ENCODE measurements around the gene BLVRA.
"Not testable (repeated sequence)": the region's sequence is repeated elsewhere in the genome, so short reads cannot be mapped to it uniquely, and the experiment has no call there.

Gene BLVRA

GRCh38 chr7:43758029-43758821, at the start of gene BLVRA:
TSS of gene BLVRA (plus strand) at chr7:43758680. CDS start at chr7:43771159, 12,479 bp downstream.
- DNase-seq: peak; percentile 0 to 41

DNA sequence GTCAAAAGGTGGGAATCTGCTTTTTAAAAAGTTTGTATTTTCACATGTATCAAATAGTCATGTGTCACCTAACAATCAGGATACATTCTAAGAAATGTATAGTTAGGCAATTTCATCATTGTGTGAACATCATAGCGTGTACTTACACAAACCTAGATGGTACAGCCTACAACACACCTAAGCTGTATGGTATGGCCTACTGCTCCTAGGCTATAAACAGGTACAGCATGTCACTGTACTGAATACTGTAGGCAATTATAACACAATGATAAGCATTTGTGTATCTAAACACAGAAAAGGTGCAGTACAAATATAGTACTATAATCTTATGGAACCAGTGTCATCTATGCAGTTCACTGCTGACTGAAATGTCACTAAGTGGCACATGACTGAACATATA, 47.0 kb upstream of the BLVRA start:
- no peak for DNase-seq

- not testable (repeated sequence) for DNase-seq
Observed at GRCh38 chr7:43715966-43716365, 42.5 kb upstream of the BLVRA start.

- DNase-seq: no peak
Observed at GRCh38 chr7:43716598-43716997, 41.9 kb upstream of the BLVRA start.

DNA sequence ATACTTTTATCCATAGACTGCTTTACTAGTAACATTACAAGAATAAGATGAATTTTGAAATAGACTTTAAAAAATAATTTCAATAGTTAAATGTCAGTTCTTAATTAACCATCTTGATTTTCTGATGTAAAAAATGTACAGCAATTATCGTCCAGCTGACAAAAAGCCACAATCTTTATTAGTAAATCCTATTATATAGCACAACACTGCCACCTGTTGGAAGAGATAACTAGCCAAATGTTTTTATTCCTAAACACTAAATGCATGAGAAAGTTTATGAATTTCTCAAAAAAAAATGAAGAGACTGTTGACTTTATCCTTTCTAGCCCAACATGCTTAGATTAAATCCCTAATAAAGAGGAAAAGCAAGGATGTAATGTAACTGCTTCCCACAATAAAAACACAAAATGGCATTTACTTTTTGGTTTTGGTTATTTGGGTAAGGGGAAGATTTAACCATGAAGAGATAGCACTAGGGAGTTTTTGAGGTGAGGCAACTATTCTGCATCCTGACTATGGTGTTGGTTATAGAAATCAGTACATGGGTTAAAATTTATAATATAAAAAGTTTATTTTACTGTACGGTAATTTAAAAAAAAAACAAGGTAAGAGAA, 37.2 kb upstream of the BLVRA start:
- peak in 1 of 2 donors; percentile 67 for DNase-seq

DNA sequence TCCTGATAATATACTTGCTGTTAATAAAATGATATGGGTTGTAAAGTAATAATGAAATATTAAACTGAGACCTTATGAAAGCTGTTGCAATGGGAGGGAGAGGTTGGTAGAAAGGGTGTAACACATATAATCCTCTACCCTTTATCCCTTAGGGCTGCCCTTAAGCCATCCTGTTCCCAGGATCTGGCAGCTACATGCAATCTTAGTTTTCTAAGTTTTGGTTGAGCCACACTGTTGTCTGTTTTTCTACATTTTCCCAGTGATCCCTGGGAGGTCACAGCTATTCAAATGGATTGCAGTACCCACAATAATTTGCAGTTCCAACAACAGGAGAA, 35.5 kb upstream of the BLVRA start:
- no peak for DNase-seq

GRCh38 chr7:43725251-43725650, 33.2 kb upstream of the BLVRA start:
- DNase-seq: no peak

- DNase-seq: no peak
Observed at GRCh38 chr7:43726466-43726865, 32.0 kb upstream of the BLVRA start.

- no peak for DNase-seq
Observed at GRCh38 chr7:43727003-43727402, 31.5 kb upstream of the BLVRA start.

GRCh38 chr7:43727494-43727893, 31.0 kb upstream of the BLVRA start:
- no peak for DNase-seq

- peak; percentile 83 to 84 for DNase-seq
Observed at GRCh38 chr7:43729214-43729923, 29.1 kb upstream of the BLVRA start, which contains the start of gene COA1. TSS of gene COA1 (minus strand) at chr7:43729523. CDS start at chr7:43648614, 80,909 bp downstream.

DNA sequence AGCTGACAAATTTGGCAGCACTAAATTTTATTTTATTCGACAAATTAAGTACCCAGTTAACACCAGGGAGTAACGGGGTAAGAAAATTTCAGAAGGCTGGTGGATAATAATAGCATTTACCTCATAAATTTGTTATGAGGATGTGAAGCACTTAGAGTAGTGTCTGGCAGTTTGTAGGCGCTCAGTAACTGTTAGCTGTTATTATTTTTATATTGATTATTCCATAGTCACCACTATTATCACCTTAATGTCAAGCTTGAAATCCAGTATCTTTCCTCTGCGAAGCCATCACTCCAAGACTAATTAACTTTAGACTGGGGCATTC, 28.6 kb upstream of the BLVRA start:
- DNase-seq: no peak

DNA sequence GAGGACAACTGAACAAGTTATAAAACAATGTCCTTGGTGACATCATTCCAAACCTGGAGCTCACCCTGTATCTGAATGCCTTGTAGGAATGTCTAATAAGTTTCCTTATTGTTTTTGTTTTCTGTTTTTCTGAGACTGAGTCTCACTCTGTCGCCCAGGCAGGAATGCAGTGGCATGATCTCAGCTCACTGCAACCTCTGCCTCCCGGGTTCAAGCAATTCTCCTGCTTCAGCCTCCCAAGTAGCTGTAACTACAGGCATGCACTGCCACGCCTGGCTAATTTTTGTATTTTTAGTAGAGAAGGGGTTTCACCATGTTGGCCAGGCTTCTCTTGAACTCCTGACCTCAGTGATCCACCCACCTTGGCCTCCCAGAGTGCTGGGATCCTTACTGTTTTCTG, 27.0 kb upstream of the BLVRA start:
- not testable (repeated sequence) for DNase-seq

- not testable (repeated sequence) for DNase-seq
Observed at GRCh38 chr7:43734575-43735332, 23.7 kb upstream of the BLVRA start.

DNA sequence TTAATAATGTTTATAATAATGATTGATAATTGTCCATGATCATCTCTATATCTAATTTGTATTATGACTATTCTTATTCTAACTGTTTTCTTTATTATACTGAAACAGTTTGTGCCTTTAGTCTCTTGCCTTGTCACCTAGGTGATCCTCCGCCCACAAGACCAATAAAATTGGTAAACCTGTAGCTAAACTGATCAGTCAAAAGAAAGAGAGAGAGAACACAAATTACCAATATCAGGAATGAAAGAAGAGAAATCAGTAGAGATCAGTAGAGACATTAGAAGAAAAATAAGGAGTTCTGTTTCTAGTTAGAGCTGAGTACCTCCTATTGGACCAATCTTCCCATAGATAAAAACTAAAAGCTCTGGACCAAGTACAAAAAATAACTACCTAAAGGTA, 23.1 kb upstream of the BLVRA start:
- no peak for DNase-seq

DNA sequence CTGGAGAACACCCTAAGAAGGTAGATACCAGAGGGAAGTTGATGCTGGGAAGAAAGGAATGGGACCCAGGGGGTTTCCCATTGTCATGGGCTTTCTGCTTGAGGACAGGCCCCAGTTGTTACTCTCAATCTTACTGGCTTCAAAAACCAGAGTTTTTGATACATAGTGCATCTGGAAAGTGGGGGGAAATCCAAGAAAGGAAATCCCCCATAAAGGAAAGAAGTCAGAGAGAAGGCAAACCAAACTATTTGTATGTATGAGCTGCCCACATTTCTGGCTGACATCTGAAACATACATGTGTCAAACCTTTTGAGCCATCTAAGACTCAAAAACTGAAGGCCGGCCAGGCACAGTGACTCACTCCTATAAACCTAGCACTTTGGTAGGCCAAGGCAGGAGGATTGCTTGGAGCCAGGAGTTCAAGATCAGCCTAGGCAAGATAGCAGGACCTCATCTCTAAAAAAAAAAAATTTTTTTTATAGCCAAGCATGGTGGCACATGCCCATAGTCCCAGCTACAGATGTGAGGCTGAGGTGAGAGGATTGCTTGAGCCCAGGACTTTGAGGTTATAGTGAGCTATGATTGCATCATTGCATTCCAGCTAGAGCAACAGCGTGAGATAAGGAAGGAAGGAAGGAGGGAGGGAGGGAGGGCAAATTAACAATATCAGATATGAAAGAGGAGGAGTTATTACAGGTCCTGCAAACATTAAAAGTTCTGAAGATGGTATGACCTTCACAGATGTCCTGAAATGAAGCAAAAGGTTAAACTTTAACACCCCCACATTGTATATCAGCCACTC, 22.5 kb upstream of the BLVRA start:
- DNase-seq: no peak

GRCh38 chr7:43737467-43738127, 20.9 kb upstream of the BLVRA start:
- DNase-seq: no peak

- no peak for DNase-seq
Observed at GRCh38 chr7:43742692-43743091, 15.8 kb upstream of the BLVRA start.

DNA sequence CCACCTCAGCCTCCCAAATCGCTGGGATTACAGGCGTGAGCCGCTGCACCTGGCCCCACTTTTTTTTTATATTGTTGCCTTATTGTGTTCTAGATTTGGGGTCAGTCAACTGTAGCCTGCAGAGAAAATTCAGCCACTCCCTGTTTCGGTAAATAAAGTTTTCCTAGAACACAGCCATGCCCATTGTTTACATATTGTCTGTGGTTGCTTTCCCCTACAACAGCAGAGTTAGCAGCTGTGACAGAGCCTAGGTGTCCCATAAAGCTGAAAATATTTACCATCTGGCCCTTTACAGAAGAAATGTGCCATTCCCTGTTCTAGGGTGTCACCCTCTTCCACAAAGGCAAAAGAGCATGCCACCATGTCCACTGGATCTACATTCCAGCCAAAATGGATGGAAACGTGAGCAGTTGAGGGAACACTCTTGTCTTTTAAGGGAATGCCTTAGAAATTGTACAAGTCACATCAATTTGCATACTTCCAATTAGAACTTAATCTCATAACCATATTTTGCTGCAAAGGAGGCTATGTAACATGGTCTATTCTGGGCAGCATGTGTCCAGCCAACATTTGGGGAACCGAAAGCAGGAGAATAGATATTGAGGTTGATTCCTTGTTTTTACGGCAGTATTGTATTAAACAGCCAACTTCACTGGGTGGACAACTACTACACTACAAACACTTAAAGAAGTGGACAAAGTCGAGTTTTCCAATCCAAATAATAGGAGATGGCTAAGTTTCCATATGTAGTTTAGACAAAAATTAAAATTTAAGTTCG, 11.0 kb upstream of the BLVRA start:
- no peak for DNase-seq

GRCh38 chr7:43749383-43749940, 9.0 kb upstream of the BLVRA start:
- DNase-seq: no peak
